ENCODE results near the gene OPA1.

The OPA1 gene

GRCh38 chr3:193711523-193711963 is 118.5 kb downstream of the OPA1 start:
- H3K4me3 Mint-ChIP-seq: no peak overlapping the region
- ATAC-seq (replicated peaks): no peak

GRCh38 chr3:193711964-193712598 is 119.1 kb downstream of the OPA1 start:
- no peak overlapping the region for H3K4me3 Mint-ChIP-seq
- no peaks in the 10 kb centered on the region for H3K27me3 Mint-ChIP-seq
- H3K4me1 Mint-ChIP-seq (ENCODE audit: low read depth in 2 of 2): peaks cover 0 to 6% of the 10 kb centered on the region in 2 donors
- no peaks in the 10 kb centered on the region for H3K36me3 Mint-ChIP-seq (ENCODE audit: insufficient read depth)
- no peak for ATAC-seq (replicated peaks)
- DNase-seq: no peak
- H3K9me3 Mint-ChIP-seq: peaks cover 1 to 10% of the 10 kb centered on the region in 2 donors
- H3K27ac Mint-ChIP-seq: no peak overlapping the region

More at GRCh38 chr3:193711523-193711963, 118.5 kb downstream of the OPA1 start:
- Mint-ChIP-seq H3K9me3 (peaks cover 1 to 10% of the 10 kb centered on the region in 2 donors), H3K27me3 (no peaks in the 10 kb centered on the region), H3K27ac (no peak overlapping the region), H3K4me1 (ENCODE audit: low read depth in 2 of 2) (peaks cover 0 to 6% of the 10 kb centered on the region in 2 donors), H3K36me3 (ENCODE audit: insufficient read depth) (no peaks in the 10 kb centered on the region)
- no peak for DNase-seq

GRCh38 chr3:193712938-193713337 is 119.9 kb downstream of the OPA1 start:
- H3K4me1 Mint-ChIP-seq (ENCODE audit: low read depth in 2 of 2): peaks cover 0 to 6% of the 10 kb centered on the region in 2 donors
- no peak overlapping the region for H3K27ac Mint-ChIP-seq
- H3K4me3 Mint-ChIP-seq: no peak overlapping the region
- ATAC-seq (replicated peaks) (no peak), DNase-seq (no peak)
- no peaks in the 10 kb centered on the region for H3K36me3 Mint-ChIP-seq (ENCODE audit: insufficient read depth)
- peaks cover 1 to 10% of the 10 kb centered on the region in 2 donors for H3K9me3 Mint-ChIP-seq
- no peaks in the 10 kb centered on the region for H3K27me3 Mint-ChIP-seq

GRCh38 chr3:193714523-193715137 is 121.6 kb downstream of the OPA1 start:
- H3K9me3 Mint-ChIP-seq: peaks cover 1 to 10% of the 10 kb centered on the region in 2 donors
- DNase-seq (no peak), ATAC-seq (replicated peaks) (no peak)
- no peak overlapping the region for H3K27ac Mint-ChIP-seq
- no peaks in the 10 kb centered on the region for H3K36me3 Mint-ChIP-seq (ENCODE audit: insufficient read depth)
- no peak overlapping the region for H3K4me3 Mint-ChIP-seq
- H3K27me3 Mint-ChIP-seq: no peaks in the 10 kb centered on the region
- peaks cover 0 to 3% of the 10 kb centered on the region in 2 donors for H3K4me1 Mint-ChIP-seq (ENCODE audit: low read depth in 2 of 2)

- H3K4me3 Mint-ChIP-seq: no peak overlapping the region
- peaks cover 0 to 3% of the 10 kb centered on the region in 2 donors for H3K4me1 Mint-ChIP-seq (ENCODE audit: low read depth in 2 of 2)
- no peak for DNase-seq
- H3K27me3 Mint-ChIP-seq: no peaks in the 10 kb centered on the region
- peaks cover 1 to 10% of the 10 kb centered on the region in 2 donors for H3K9me3 Mint-ChIP-seq
- no peaks in the 10 kb centered on the region for H3K36me3 Mint-ChIP-seq (ENCODE audit: insufficient read depth)
- no peak overlapping the region for H3K27ac Mint-ChIP-seq
- no peak for ATAC-seq (replicated peaks)
Observed at GRCh38 chr3:193716150-193716549, 123.1 kb downstream of the OPA1 start.

GRCh38 chr3:193719735-193720134 is 126.7 kb downstream of the OPA1 start:
- ATAC-seq (replicated peaks) (no peak), DNase-seq (no peak)
- Mint-ChIP-seq H3K4me3 (no peak overlapping the region), H3K4me1 (ENCODE audit: low read depth in 2 of 2) (peaks cover 0 to 3% of the 10 kb centered on the region in 2 donors), H3K36me3 (ENCODE audit: insufficient read depth) (no peaks in the 10 kb centered on the region), H3K27me3 (peaks cover 15% of the 10 kb centered on the region in 2 donors), H3K27ac (no peak overlapping the region), H3K9me3 (no peaks in the 10 kb centered on the region)

- peaks cover 0 to 3% of the 10 kb centered on the region in 2 donors for H3K4me1 Mint-ChIP-seq (ENCODE audit: low read depth in 2 of 2)
- DNase-seq: no peak
- H3K27ac Mint-ChIP-seq: no peak overlapping the region
- no peak for ATAC-seq (replicated peaks)
- no peaks in the 10 kb centered on the region for H3K9me3 Mint-ChIP-seq
- H3K36me3 Mint-ChIP-seq (ENCODE audit: insufficient read depth): no peaks in the 10 kb centered on the region
- H3K27me3 Mint-ChIP-seq: peaks cover 15% of the 10 kb centered on the region in 2 donors
- H3K4me3 Mint-ChIP-seq: no peak overlapping the region
Observed at GRCh38 chr3:193720169-193720568, 127.2 kb downstream of the OPA1 start.

GRCh38 chr3:193722566-193722965 is 129.6 kb downstream of the OPA1 start:
- Mint-ChIP-seq H3K4me3 (no peak overlapping the region), H3K9me3 (no peaks in the 10 kb centered on the region), H3K4me1 (ENCODE audit: low read depth in 2 of 2) (no peaks in the 10 kb centered on the region), H3K27ac (no peak overlapping the region), H3K27me3 (peaks cover 15 to 28% of the 10 kb centered on the region in 2 donors), H3K36me3 (ENCODE audit: insufficient read depth) (no peaks in the 10 kb centered on the region)
- no peak for DNase-seq
- no peak for ATAC-seq (replicated peaks)

GRCh38 chr3:193727089-193727488 is 134.1 kb downstream of the OPA1 start:
- no peaks in the 10 kb centered on the region for H3K4me1 Mint-ChIP-seq (ENCODE audit: low read depth in 2 of 2)
- no peak for ATAC-seq (replicated peaks)
- no peak overlapping the region for H3K27ac Mint-ChIP-seq

GRCh38 chr3:193728429-193729087 is 135.6 kb downstream of the OPA1 start:
- Mint-ChIP-seq H3K4me3 (no peak overlapping the region), H3K27me3 (peaks cover 17 to 60% of the 10 kb centered on the region in 2 donors), H3K27ac (no peak overlapping the region), H3K4me1 (ENCODE audit: low read depth in 2 of 2) (no peaks in the 10 kb centered on the region), H3K9me3 (no peaks in the 10 kb centered on the region), H3K36me3 (ENCODE audit: insufficient read depth) (no peaks in the 10 kb centered on the region)
- DNase-seq (no peak), ATAC-seq (replicated peaks) (no peak)

More at GRCh38 chr3:193727089-193727488, 134.1 kb downstream of the OPA1 start:
- Mint-ChIP-seq H3K36me3 (ENCODE audit: insufficient read depth) (no peaks in the 10 kb centered on the region), H3K4me3 (no peak overlapping the region), H3K9me3 (no peaks in the 10 kb centered on the region), H3K27me3 (peaks cover 26 to 64% of the 10 kb centered on the region in 2 donors)
- DNase-seq: no peak

- ATAC-seq (replicated peaks) (no peak), DNase-seq (no peak)
- Mint-ChIP-seq H3K4me1 (ENCODE audit: low read depth in 2 of 2) (no peaks in the 10 kb centered on the region), H3K4me3 (no peak overlapping the region), H3K9me3 (no peaks in the 10 kb centered on the region), H3K27ac (no peak overlapping the region), H3K36me3 (ENCODE audit: insufficient read depth) (no peaks in the 10 kb centered on the region), H3K27me3 (peaks cover 17 to 59% of the 10 kb centered on the region in 2 donors)
Observed at GRCh38 chr3:193729088-193729465, 136.1 kb downstream of the OPA1 start.

- Mint-ChIP-seq H3K4me3 (no peak overlapping the region), H3K9me3 (no peaks in the 10 kb centered on the region), H3K36me3 (ENCODE audit: insufficient read depth) (no peaks in the 10 kb centered on the region), H3K27ac (no peak overlapping the region), H3K4me1 (ENCODE audit: low read depth in 2 of 2) (no peaks in the 10 kb centered on the region), H3K27me3 (peaks cover 17 to 59% of the 10 kb centered on the region in 2 donors)
- no peak for DNase-seq
- no peak for ATAC-seq (replicated peaks)
Observed at GRCh38 chr3:193729601-193730000, 136.6 kb downstream of the OPA1 start.

- Mint-ChIP-seq H3K27me3 (peaks cover 17 to 59% of the 10 kb centered on the region in 2 donors), H3K27ac (no peak overlapping the region), H3K36me3 (ENCODE audit: insufficient read depth) (no peaks in the 10 kb centered on the region), H3K4me1 (ENCODE audit: low read depth in 2 of 2) (no peaks in the 10 kb centered on the region), H3K4me3 (no peak overlapping the region), H3K9me3 (no peaks in the 10 kb centered on the region)
- DNase-seq: no peak
- no peak for ATAC-seq (replicated peaks)
Observed at GRCh38 chr3:193730511-193730910, 137.5 kb downstream of the OPA1 start.

GRCh38 chr3:193730976-193731375 is 138.0 kb downstream of the OPA1 start:
- Mint-ChIP-seq H3K27me3 (peaks cover 17 to 54% of the 10 kb centered on the region in 2 donors), H3K4me3 (no peak overlapping the region), H3K36me3 (ENCODE audit: insufficient read depth) (no peaks in the 10 kb centered on the region), H3K9me3 (no peaks in the 10 kb centered on the region), H3K4me1 (ENCODE audit: low read depth in 2 of 2) (no peaks in the 10 kb centered on the region), H3K27ac (no peak overlapping the region)
- no peak for ATAC-seq (replicated peaks)
- no peak for DNase-seq

Data from effector memory CD8-positive, alpha-beta T cell (primary cell).